Inflammatory macrophage treated with lipopolysaccharide for 1 hour (primary cell): ENCODE data around the gene RAPGEF5.

ENCODE experiments used
- DNase-seq, 2 donors: peaks; one replicate each; pipeline ENCODE4 v3.0.0-alpha.2; 2020 to 2022

RAPGEF5 gene

DNA sequence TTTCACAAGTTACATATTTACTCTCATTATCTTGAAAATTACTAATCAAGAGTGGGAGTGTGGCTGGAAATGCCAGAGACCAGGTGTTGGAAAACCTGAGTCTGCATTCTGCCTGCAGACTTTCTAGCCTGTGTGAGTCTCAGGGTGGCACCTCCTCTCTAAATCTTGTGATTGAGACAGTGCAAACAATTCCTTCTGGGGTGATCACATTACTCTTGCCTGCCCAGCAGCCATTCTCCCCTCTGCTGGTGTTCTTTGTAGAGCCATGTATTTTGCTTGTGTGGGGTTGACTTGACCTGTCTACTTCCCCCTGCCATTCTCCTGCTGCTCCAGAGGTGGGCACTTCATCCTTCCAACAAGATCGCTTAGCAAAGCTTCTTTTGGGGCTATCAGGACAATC, 101.1 kb downstream of the RAPGEF5 start:
- no peak for DNase-seq

DNA sequence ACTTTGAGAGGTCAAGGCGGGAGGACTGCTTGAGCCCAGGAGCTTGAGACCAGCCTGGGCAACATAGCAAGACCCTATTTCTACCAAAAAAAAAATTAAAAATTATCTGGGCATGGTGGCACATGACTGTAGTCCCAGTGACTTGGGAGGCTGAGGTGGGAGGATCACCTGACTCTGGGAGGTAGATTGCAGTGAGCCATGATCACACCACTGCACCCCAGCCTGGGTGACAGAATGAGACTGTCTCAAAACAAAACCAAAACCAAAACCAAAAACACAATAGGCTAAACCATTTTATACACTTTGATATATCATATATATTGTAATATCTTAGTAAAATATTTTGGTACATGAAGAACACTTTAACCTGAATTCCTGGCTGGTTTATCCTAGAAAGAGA, 101.6 kb downstream of the RAPGEF5 start:
- DNase-seq, result peak in 1 of 2 donors; percentile 26

DNA sequence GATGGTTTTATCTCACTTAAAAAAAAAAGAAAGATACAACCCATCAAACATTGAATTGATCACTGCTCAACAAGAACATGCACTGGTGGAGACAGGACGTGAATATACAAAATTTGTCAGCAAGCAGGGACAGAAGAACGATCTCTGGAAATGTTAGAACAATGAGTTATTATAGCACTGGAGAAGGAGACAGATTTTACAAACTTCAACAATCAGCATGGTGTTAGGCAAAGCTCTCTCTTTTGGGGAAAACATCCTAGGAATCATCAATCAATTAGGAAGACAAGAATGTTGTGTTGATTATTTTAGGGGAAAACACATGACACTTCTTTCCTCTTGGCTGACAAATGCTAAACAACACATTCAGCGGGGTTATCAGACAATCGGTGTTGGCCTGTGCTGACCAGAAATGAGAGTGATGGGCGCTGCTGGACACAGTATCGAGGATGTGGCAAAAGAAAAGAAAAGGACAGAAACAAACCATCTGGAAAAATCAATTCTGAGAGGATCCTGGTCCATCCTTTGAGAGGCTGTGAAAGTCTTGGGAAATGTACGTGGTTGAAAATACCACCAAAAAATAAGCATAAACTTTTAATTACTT, 103.9 kb downstream of the RAPGEF5 start:
- DNase-seq, result no peak

DNA sequence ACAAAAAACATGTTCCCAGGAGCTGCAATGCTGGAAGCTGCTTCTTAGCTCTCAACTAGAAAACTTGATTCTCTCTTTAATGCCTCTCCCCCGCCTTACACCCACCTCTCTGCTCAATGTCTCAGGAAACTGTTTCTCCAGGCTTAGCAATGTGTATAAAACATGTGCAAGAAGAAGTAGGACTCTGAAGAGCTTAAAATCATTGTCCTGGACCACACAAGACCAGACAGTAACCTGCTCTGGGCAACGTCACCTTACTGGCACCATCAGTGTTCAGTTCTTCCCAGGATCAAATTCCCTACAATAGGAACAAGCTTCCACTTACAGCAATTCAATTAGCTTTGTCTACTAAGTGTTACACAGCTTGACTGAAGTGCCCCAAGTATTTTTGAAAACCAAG, 104.9 kb downstream of the RAPGEF5 start:
- no peak for DNase-seq

DNA sequence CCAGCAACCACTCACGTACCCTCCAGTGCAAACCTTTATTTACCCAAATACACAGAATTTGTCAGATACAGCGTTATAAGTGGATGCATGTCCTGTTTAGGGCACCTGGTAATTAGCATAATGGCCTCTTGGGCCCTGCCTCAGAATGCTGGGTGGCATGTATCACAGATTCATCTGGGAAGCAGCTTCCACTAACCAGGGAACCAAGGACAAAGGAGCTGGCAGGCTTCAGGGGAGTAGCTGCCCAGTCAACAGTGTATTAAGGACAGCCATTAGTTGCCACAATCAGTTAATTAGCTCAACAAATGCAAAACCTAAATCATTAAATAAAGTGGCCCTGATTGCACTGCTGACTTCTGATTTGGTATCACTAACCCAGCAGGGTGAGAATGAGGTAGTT, 105.7 kb downstream of the RAPGEF5 start:
- DNase-seq, result no peak

DNA sequence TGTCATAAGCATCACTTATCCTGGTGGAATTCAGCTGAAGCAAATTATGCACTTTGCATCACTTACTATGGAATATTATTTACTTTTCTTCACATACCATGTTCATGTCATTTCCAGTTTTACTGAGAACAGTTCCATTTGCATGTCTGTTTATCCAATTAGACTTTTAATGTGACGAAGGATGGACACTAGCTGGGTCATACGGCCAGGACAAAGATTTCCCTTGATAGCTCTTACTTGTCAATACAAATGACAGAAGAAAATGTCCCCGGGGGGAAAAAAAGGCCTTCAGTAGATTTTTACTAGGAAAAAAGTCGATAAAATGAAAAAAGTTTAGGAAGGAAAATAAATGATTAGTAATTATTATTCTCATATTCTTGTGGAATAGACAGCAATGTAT, 106.6 kb downstream of the RAPGEF5 start:
- no peak for DNase-seq

DNA sequence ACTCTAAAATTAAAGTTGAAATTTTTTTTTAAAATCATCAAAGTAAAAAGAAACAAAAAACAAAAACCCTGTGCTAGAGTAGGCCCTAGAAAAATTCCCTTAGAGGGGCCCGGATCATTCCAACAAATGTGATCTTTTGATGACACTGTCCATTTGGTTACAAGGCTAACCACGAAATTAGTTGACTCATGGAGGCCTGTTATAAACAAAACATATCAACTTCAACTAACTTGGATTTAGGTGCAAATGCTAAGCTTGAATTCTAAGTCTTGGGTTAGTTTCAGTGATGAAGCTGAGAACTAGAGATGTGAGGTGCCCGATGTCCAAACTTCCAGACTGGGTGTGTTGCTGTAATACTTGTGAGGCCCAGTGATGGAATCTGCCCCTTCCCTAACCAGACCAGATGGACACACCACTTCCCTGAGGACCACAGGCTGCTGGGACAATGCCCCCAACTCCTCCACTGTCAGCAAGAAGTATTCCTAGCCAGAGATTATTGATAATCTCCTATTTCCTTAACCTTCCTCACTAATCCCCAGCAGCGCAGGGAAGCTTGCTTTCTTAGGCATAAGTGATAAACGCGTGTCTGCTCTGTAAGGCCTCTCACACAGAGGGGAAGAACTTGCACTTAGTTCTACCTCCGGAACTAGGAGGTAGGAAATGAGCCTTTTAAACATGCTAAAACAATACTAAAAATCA, 108.7 kb downstream of the RAPGEF5 start:
- no peak for DNase-seq

DNA sequence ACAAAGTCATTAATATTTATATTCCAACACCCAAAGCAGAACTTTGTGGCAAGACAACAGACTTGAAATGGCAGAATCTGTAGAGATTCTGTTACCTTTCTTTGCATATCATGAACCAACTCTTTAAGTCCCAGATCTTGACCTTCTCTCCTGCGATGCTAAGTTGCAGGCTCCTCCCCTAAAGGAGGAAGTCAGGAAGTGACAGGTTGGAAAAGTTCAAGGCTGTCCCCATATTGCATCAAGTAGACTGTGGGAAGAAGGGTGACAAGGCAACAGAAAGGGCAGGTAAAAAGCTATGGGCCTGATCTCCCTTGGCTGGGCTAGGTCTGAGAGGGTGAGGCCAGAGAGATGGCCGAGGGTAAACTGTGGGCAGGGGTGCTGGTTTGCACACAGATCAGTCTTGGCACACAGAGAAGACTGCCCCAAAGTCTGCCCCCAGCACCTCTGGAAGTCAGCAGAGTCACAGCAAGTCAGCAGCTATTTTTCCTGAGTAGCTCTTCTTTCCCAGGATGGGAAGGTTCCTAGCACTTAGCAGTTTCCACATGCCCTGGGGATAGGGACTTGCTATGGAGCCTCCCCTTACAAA, 115.1 kb downstream of the RAPGEF5 start:
- DNase-seq, result no peak

DNA sequence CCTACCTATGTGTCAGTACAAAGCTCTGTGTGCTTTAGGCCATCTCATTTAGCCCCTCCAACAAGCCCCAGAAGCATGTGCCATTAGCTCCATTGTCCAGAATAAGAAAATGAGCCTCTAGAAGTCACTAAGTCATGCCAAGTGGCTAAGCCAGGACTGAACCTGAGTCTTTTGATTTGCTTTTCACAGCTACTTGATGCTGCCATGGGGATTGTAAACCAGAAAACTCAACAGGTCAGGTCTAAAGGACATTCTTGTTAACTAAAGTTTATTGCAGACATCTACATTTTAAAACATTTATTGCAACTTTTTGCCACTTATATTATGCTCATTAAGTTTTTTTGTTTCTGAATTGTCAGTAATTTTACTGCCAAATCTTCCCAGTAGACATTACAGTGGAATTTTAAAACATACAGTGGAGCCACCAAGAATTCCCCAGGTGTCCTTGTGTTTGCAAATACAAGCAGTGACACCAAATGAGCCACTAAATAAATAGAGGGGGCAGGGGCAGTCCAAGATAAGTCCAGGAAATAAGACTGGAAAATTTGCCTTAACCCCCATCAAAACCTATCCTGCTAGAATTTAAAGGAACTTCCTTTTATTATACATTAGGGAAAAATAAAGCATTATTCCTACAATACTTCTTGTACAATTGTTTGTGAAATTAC, 115.9 kb downstream of the RAPGEF5 start:
- DNase-seq, result no peak

DNA sequence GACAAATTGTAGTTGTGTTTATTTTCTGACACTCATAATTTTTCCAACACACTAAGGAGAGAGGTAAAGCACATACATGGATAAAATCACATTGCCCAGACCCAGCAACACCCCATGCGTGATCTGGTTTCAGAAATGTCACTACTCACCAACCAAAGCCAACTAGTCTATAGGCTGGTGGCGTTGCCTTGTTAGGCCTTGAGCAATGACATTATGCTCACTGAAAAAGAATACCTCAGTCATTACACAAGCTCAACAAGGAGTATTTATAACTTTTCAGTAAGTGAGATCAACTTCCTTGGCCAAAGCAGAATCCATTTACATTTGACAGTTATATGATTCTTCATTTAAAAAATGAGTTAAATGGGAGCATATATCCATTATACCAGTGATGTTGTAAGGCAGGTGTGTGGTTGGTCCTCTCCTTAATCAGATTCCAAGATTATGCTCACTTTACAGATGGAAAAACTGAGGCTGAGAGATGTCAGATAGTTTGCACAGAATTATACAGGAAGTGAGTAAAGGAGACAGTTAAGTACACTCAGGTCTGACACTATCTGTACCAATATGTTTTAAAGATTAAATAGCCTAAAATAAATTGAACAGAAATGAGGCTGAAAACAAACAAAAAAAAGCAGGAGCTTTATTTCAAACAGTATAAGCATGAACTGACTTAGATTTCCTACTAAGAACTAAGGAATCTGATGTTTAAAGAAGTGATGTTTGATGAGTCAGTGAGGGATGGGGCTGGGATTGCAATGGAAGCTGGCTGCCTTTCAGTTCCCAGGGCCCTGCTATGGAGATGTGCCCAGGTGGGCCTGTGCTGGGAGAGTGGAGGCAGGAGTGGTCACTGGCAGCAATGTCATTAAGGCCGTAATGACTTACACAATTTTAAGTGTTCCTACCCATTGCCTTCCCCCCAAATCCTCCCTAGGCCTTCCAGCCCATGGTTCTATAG, 118.3 kb downstream of the RAPGEF5 start:
- no peak for DNase-seq

DNA sequence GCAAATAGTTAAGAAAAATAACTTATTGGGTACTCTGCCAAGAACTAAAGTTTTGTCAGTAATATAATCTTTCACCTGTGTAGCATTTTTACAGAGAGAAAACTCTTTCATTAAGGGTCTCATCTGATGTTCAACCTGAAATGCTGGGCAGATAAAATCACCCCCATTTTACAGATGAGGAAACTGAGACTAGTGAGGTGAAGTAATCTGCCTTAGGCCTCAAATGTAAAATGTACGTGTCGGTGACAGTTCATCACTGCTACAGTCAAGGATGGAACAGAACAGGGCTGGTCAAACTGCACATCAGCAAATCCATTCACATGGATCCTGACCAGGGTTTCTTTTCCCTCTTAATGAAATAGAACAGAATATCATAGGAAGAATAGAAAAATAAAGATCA, 121.8 kb downstream of the RAPGEF5 start:
- DNase-seq, result no peak

DNA sequence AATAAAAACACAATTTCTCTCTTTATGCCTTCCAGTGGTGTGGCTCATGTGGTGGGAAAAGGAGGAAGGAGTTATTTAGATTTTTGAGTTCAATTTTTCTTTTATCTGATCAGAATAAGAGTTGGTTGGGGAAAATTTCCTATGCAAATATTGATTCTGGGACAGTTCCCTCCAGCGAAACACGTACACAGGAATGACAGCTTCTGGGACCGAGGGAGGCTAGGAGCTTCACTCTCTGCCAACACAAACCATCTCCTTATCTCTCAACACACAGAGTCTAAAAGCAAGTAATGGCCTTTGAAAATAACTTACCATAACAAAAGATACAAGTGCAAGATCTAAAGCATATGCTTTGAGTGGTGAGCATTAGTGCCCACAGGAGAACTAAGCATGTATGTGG, 122.7 kb downstream of the RAPGEF5 start:
- DNase-seq, result no peak

DNA sequence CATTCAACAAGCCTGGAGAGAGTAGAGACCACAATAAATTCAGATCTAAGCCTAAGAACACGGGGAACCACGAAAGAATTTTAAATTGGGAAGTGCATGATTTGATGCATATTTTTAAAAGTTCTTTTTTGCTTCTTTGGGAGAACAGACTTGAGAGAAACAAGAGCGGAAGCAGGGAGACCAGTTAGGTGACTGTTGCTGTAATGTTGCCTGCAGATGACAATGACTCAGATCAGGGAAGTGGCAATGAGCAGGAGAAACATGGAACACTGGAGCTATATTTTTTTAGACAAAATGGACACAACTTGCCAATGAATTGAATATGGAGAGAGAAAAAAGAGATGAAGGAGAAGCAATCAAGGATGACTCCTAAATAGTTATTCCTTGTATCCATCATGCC, 125.1 kb downstream of the RAPGEF5 start:
- no peak for DNase-seq

DNA sequence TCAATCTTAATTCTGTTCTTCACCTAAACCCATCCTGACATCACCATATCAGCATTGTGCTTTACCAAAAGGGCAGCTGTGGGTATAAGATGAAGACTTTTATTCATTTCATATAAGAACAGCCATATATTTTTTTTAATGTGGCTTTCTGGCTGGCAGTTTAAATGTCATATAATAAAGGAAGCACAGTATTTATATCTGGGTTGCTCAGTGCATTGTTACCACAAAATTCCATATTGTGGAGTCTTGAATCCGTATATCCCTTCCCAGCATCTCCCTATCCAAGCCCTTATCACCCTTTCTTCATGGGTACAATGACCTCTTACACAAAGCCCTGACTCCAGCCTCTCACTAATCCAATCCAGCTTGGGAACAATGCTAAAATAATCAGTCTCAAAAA, 125.8 kb downstream of the RAPGEF5 start:
- DNase-seq, result no peak

DNA sequence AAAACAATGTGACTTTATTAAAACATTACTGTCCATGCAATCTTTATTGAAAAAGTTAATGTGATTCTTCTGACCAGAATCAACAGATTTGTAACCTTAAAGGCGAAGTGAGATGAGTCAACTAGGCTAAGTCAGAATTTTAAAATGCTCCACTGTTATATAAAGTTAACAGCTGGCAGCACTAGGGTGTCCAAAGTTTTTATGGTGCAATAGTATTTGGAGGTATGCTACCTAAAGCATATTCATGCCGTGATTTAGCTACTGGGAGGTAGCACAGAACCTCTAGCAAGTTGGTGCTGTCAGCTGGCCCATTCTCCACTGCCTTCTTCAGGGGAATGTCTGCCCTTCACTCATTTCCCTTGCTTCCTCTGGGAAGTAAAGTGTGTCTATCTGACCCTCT, 126.7 kb downstream of the RAPGEF5 start:
- DNase-seq, result no peak

DNA sequence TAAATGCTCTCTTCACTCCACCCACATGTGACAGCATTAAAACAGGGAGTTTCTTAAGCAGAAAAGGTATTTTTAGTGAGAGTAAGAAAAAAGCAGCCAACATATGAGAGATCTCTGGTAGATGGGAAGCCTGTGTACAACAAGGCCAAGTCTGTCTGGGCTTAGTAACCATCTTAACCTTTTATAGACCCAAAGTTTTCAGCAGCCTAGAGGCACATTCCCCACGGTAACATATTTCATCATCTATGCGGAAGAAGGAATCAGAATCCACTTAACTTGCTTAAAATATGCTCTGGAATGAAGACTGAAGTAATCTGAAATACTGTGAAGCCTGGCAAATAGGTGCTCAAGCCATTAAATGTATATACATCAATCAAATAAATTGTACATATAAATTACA, 127.8 kb downstream of the RAPGEF5 start:
- DNase-seq, result no peak

DNA sequence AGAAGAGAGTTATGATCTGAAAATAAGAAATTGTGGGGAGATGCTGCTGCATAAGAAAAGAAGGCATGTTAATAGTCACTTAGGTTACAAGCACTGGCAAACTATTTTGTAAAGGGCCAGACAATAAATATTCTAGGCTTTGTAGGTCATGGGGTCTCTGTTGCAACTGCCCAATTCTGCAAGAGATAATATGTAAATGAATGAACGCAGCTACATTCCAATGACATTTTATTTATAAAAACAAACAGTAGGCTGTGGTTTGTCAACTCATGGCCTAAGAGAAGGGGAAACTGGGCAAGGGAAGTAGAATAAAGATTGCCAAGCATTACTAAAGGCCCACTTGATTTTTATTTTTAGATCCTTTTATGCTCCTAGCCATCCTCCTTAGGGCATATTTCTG, 133.1 kb downstream of the RAPGEF5 start:
- DNase-seq, result peak; percentile 28 to 48

DNA sequence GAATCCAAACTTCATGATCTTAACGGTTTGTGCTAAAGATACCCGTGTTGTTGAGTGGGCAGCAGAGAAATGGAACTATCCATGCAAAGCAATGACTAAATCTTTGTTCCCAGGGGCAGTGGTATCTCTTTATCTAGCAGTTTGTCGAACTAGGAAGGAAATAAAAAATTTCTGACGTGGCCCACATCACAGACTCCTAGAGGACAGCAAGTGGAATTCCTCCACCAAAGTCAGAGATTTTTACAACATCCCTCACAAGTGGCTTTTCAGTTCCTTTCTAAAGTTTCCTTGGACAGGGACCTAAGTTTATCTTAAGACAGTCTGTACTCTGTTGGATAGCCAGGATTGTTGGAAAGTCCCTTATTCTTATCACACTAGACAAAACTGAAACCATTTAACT, 136.0 kb downstream of the RAPGEF5 start:
- no peak for DNase-seq

DNA sequence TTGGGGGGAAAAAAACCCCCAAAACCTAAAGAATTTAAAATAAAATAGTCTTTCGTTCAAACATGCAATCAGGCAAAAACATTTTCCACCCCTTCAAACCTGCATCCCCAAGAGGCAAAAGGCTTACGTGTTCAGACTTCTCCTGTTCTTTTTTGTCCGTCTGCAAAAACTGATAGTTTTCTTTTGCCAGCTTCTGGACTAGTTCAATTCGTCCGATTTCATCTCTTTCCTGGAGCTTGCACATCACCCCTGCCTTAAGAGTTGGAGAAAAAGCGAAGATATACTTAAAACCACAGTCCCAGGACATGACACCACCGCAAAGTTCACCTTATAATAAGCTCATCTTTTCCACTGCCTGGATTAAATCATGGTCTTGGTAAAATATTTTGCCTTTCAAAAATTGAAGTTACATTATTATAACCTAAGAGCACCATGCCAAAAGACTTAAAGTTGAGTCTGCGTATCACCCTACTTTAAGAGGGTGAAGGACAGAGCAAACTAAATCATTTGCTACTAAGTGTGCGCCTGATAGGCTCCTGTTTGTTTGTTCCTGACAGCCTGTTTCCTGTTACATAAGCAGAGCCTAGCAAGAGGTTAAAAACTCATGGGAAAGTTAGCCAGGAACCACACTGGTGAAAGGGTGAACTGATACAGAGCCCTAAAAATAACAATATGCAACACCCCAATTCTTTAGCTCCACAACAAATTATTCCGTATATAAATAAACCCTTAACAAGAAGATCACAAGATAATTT, 137.0 kb downstream of the RAPGEF5 start:
- DNase-seq, result no peak

DNA sequence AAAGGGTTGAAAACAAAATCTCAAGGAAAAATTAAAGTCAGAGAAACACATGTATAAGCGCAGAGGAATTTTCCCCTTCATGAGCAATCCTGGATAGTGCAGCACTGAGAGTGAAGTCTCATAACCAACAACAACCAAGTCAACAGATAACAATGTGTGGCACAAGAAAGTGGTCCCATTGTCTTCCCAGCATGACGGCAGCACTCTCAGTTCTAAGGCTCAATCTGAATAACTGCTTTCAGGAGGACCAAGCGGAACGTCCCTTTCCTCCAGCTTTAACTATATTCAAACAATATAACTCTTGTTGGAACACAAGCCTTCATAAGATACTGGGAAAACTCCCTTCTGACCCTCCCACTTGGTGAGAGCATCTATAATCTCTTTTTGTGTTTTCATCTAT, 137.9 kb downstream of the RAPGEF5 start:
- no peak for DNase-seq

DNA sequence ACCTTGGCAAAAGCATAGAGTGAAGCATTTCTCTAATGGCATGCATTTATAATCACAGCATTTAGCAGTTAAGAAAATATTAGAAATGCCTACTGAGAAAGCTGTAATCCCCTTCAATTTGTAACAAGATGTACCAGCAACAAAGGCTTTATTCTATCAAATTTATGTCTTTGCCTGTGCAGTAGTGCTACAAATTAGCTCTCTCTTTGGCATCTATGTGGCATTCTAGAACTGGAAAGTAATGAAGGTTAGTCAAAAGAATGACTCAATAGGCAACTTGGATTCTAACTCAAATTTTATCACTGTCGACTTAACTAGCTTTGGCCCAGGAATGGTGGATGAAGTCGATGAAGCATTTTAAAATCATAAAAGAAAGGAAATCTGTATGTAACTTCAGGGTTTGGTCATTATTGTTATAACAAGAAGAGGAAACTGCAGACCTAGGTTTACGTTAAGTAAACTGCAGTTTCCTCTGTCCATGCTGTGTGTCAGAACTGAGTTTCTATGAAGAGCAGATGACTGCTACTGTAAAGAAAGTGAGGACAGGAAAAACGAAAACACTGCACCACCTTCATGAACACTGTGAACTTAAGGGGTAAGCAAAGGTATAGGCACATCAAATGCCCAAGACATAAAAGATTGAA, 140.0 kb downstream of the RAPGEF5 start:
- no peak for DNase-seq

DNA sequence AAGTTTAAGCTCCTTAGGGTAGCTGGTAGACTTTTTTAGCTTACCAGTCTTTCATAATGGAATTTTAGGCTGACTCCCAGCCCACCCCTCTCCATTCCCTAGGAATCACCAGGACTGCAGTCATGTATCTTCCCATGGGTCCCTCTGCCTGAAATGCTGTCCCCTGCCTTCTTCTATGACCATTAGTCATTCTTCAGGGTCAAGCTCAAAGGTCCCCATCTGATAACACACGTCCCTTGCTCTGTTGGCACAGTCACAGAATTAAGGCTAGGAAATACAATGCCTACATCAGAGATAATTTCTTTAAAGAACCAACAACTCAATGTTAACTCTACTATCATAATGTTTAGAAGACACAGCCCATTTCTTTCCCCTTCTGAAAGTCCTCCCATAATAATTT, 140.6 kb downstream of the RAPGEF5 start:
- no peak for DNase-seq
